ENCODE data around the gene PDZRN4.

DNA sequence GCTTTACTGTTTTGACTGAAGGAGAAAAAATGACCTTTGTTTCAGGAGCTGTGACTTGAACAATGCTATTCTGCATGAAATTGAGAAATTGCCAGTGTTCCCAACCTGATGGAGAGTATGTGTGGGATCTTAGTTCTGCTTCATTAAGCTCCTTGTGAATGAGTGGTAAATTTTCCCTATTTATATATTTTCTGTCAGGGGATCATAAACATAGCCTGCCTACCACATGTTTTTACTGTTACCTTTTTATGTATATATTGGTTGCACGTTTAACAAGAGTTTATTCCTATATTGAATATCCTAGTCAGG, 271.7 kb downstream of the PDZRN4 start:
- TF ChIP-seq, protein P1, sequence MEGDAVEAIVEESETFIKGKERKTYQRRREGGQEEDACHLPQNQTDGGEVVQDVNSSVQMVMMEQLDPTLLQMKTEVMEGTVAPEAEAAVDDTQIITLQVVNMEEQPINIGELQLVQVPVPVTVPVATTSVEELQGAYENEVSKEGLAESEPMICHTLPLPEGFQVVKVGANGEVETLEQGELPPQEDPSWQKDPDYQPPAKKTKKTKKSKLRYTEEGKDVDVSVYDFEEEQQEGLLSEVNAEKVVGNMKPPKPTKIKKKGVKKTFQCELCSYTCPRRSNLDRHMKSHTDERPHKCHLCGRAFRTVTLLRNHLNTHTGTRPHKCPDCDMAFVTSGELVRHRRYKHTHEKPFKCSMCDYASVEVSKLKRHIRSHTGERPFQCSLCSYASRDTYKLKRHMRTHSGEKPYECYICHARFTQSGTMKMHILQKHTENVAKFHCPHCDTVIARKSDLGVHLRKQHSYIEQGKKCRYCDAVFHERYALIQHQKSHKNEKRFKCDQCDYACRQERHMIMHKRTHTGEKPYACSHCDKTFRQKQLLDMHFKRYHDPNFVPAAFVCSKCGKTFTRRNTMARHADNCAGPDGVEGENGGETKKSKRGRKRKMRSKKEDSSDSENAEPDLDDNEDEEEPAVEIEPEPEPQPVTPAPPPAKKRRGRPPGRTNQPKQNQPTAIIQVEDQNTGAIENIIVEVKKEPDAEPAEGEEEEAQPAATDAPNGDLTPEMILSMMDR (IDR thresholded peaks at IDR 0.05): no peak
- no peak for TF ChIP-seq POLR2A (IDR thresholded peaks at IDR 0.05)

All from adrenal gland (tissue), 5 donors.